ENCODE data around the gene PRIM2. TPM values are rescaled to one million over a fixed set of nuclear protein-coding genes. Genes with fewer than 3 reads are reported as not detected.
A peak's percentile ranks its signal among the peaks of the same experiment; 100 is the strongest.
"Not testable (repeated sequence)": the region's sequence is repeated elsewhere in the genome, so short reads cannot be mapped to it uniquely, and the experiment has no call there.

PRIM2 gene
- total RNA-seq, 1 donor from 2014 or later = 21.0 TPM

GRCh38 chr6:57502387-57502786, 185.0 kb downstream of the PRIM2 start:
- not testable (repeated sequence) for DNase-seq (ENCODE audit: low read depth); H3K4me3 ChIP-seq (ENCODE audit: low read depth, low read length)

- DNase-seq (ENCODE audit: low read depth) = not testable (repeated sequence)
These were observed 187.8 kb downstream of the PRIM2 start for GRCh38 chr6:57505251-57505650.

GRCh38 chr6:57510390-57510789, 193.0 kb downstream of the PRIM2 start:
- H3K4me3 ChIP-seq (ENCODE audit: low read depth, low read length); DNase-seq (ENCODE audit: low read depth): not testable (repeated sequence)

More at GRCh38 chr6:57505251-57505650, 187.8 kb downstream of the PRIM2 start:
- not testable (repeated sequence) for H3K4me3 ChIP-seq (ENCODE audit: low read depth, low read length)

GRCh38 chr6:57515171-57515570, 197.7 kb downstream of the PRIM2 start:
- DNase-seq (ENCODE audit: low read depth); H3K4me3 ChIP-seq (ENCODE audit: low read depth, low read length): not testable (repeated sequence)

GRCh38 chr6:57515845-57516244, 198.4 kb downstream of the PRIM2 start:
- not testable (repeated sequence) for DNase-seq (ENCODE audit: low read depth); H3K4me3 ChIP-seq (ENCODE audit: low read depth, low read length)

- DNase-seq (ENCODE audit: low read depth); H3K4me3 ChIP-seq (ENCODE audit: low read depth, low read length): not testable (repeated sequence)
These were observed 199.3 kb downstream of the PRIM2 start for GRCh38 chr6:57516776-57517175.

- DNase-seq (ENCODE audit: low read depth); H3K4me3 ChIP-seq (ENCODE audit: low read depth, low read length): not testable (repeated sequence)
These were observed 201.8 kb downstream of the PRIM2 start for GRCh38 chr6:57519198-57519597.

- not testable (repeated sequence) for DNase-seq (ENCODE audit: low read depth); H3K4me3 ChIP-seq (ENCODE audit: low read depth, low read length)
These were observed 203.7 kb downstream of the PRIM2 start for GRCh38 chr6:57521085-57521484.

- not testable (repeated sequence) for DNase-seq (ENCODE audit: low read depth); H3K4me3 ChIP-seq (ENCODE audit: low read depth, low read length)
These were observed 205.8 kb downstream of the PRIM2 start for GRCh38 chr6:57523221-57523620.

- not testable (repeated sequence) for H3K4me3 ChIP-seq (ENCODE audit: low read depth, low read length); DNase-seq (ENCODE audit: low read depth)
These were observed 212.3 kb downstream of the PRIM2 start for GRCh38 chr6:57529755-57530154.

- not testable (repeated sequence) for DNase-seq (ENCODE audit: low read depth); H3K4me3 ChIP-seq (ENCODE audit: low read depth, low read length)
These were observed 215.2 kb downstream of the PRIM2 start for GRCh38 chr6:57532660-57533059.

GRCh38 chr6:57535121-57535520, 217.7 kb downstream of the PRIM2 start:
- DNase-seq (ENCODE audit: low read depth); H3K4me3 ChIP-seq (ENCODE audit: low read depth, low read length): not testable (repeated sequence)

- not testable (repeated sequence) for H3K4me3 ChIP-seq (ENCODE audit: low read depth, low read length); DNase-seq (ENCODE audit: low read depth)
- peak; percentile 55 for TF ChIP-seq CTCF (conservative IDR thresholded peaks at IDR 0.05; ENCODE audit: low read depth, low read length)
These were observed 218.6 kb downstream of the PRIM2 start for GRCh38 chr6:57535994-57536393.

GRCh38 chr6:57537916-57538315, 220.5 kb downstream of the PRIM2 start:
- DNase-seq (ENCODE audit: low read depth); H3K4me3 ChIP-seq (ENCODE audit: low read depth, low read length): not testable (repeated sequence)

- DNase-seq (ENCODE audit: low read depth); H3K4me3 ChIP-seq (ENCODE audit: low read depth, low read length): not testable (repeated sequence)
These were observed 234.5 kb downstream of the PRIM2 start for GRCh38 chr6:57551961-57552360.

GRCh38 chr6:57557855-57558254, 240.4 kb downstream of the PRIM2 start:
- not testable (repeated sequence) for DNase-seq (ENCODE audit: low read depth)

GRCh38 chr6:57559170-57559569, 241.7 kb downstream of the PRIM2 start:
- DNase-seq (ENCODE audit: low read depth); H3K4me3 ChIP-seq (ENCODE audit: low read depth, low read length): not testable (repeated sequence)

More at GRCh38 chr6:57557855-57558254, 240.4 kb downstream of the PRIM2 start:
- H3K4me3 ChIP-seq (ENCODE audit: low read depth, low read length) = not testable (repeated sequence)

- not testable (repeated sequence) for H3K4me3 ChIP-seq (ENCODE audit: low read depth, low read length); DNase-seq (ENCODE audit: low read depth)
These were observed 244.8 kb downstream of the PRIM2 start for GRCh38 chr6:57562233-57562632.

- H3K4me3 ChIP-seq (ENCODE audit: low read depth, low read length); DNase-seq (ENCODE audit: low read depth): not testable (repeated sequence)
These were observed 254.7 kb downstream of the PRIM2 start for GRCh38 chr6:57572119-57572518.

- H3K4me3 ChIP-seq (ENCODE audit: low read depth, low read length); DNase-seq (ENCODE audit: low read depth): not testable (repeated sequence)
These were observed 255.4 kb downstream of the PRIM2 start for GRCh38 chr6:57572844-57573243.
